Mesenchymal stem cell (in vitro differentiated cells and primary cell): ENCODE results near the gene LRP4. TPM values are rescaled to one million over a fixed set of nuclear protein-coding genes. Genes with fewer than 3 reads are reported as not detected.

Source experiments
- DNase-seq: peaks from one replicate; pipeline ENCODE4 v3.0.0-alpha.2; 2013
- H2AFZ ChIP-seq: one replicate; pipeline ENCODE4 v1.6.1; 2013; ENCODE audit warnings: low read depth, mild to moderate bottlenecking, control low read depth, inconsistent platforms, low read length, moderate library complexity
- H2AK5ac ChIP-seq: 2 replicates; pipeline ENCODE4 v1.6.1; 2013; ENCODE audit warnings: low read length, moderate library complexity, mild to moderate bottlenecking, inconsistent platforms; ENCODE audit not compliant: severe bottlenecking
- H2BK120ac ChIP-seq: one replicate; pipeline ENCODE4 v1.6.1; 2013; ENCODE audit warnings: low read depth, mild to moderate bottlenecking, inconsistent platforms, low read length, moderate library complexity
- H2BK12ac ChIP-seq, 2 experiments: one replicate each; pipeline ENCODE4 v1.6.1; 2013; ENCODE audit warnings: inconsistent platforms in 2 of 2, low read length in 2 of 2, mild to moderate bottlenecking in 2 of 2, moderate library complexity in 2 of 2, control low read depth in 1 of 2
- H2BK15ac ChIP-seq: one replicate; pipeline ENCODE4 v1.6.1; 2013; ENCODE audit warnings: mild to moderate bottlenecking, low read depth, inconsistent platforms; ENCODE audit not compliant: poor library complexity, severe bottlenecking
- H2BK5ac ChIP-seq: 2 replicates; pipeline ENCODE4 v1.6.1; 2013; ENCODE audit warnings: low read depth, mild to moderate bottlenecking, low read length, control low read depth, inconsistent platforms; ENCODE audit not compliant: poor library complexity, severe bottlenecking
- H3K14ac ChIP-seq, 2 experiments: one replicate each; pipeline ENCODE4 v1.6.1; 2013; ENCODE audit warnings: inconsistent platforms in 2 of 2, low read length in 2 of 2, control low read depth in 1 of 2, mild to moderate bottlenecking in 1 of 2, moderate library complexity in 1 of 2
- H3K18ac ChIP-seq, 2 experiments: one replicate each; pipeline ENCODE4 v1.6.1; 2013; ENCODE audit warnings: inconsistent platforms in 2 of 2, low read length in 2 of 2, control low read depth in 1 of 2, low read depth in 1 of 2, mild to moderate bottlenecking in 1 of 2
- H3K23ac ChIP-seq, 2 experiments: one replicate each; pipeline ENCODE4 v1.6.1; 2013; ENCODE audit warnings: inconsistent platforms in 2 of 2, low read length in 2 of 2, mild to moderate bottlenecking in 2 of 2, moderate library complexity in 2 of 2, control low read depth in 1 of 2
- H3K27ac ChIP-seq: 2 replicates; pipeline ENCODE4 v1.5.1; 2013; ENCODE audit warnings: mild to moderate bottlenecking, moderate library complexity, low read length, control low read depth, inconsistent platforms; ENCODE audit not compliant: poor library complexity, severe bottlenecking
- H3K27me3 ChIP-seq, 2 experiments: 2 replicates each; pipeline versions ENCODE4 v1.6.1 to v1.7.0; 2013; ENCODE audit warnings: low read length in 2 of 2, mild to moderate bottlenecking in 2 of 2, moderate library complexity in 2 of 2, control low read depth in 1 of 2, inconsistent platforms in 1 of 2; ENCODE audit not compliant: control insufficient read depth in 1 of 2, insufficient read depth in 1 of 2
- H3K36me3 ChIP-seq, 2 experiments: 2 replicates each; pipeline versions ENCODE4 v1.6.1 to v1.7.0; 2013; ENCODE audit warnings: low read length in 2 of 2, control low read depth in 1 of 2, inconsistent platforms in 1 of 2, low read depth in 1 of 2, mild to moderate bottlenecking in 1 of 2; ENCODE audit not compliant: insufficient read depth in 2 of 2, control insufficient read depth in 1 of 2
- H3K4ac ChIP-seq, 2 experiments: one replicate each; pipeline ENCODE4 v1.6.1; 2013; ENCODE audit warnings: inconsistent platforms in 2 of 2, low read length in 2 of 2, mild to moderate bottlenecking in 2 of 2, moderate library complexity in 2 of 2, control low read depth in 1 of 2, low read depth in 1 of 2
- H3K4me1 ChIP-seq: 2 replicates; pipeline ENCODE4 v1.6.1; 2013; ENCODE audit warnings: low read depth, low read length, control low read depth; ENCODE audit not compliant: control insufficient read depth, insufficient read depth
- H3K4me2 ChIP-seq: 2 replicates; pipeline ENCODE4 v1.6.1; 2013; ENCODE audit warnings: low read length, mild to moderate bottlenecking, inconsistent platforms; ENCODE audit not compliant: poor library complexity, severe bottlenecking
- H3K4me3 ChIP-seq, 2 experiments: 2 replicates each; pipeline versions ENCODE4 v1.5.1 to v1.7.0; 2013; ENCODE audit warnings: low read length in 2 of 2, mild to moderate bottlenecking in 2 of 2, control low read depth in 1 of 2, low read depth in 1 of 2; ENCODE audit not compliant: insufficient read depth in 1 of 2
- H3K79me1 ChIP-seq: replicated peaks from 2 replicates; pipeline ENCODE4 v1.6.1; 2013; ENCODE audit warnings: mild to moderate bottlenecking, control low read depth, low read length, inconsistent platforms; ENCODE audit not compliant: poor library complexity, severe bottlenecking
- H3K9ac ChIP-seq: 2 replicates; pipeline ENCODE4 v1.7.0; 2013; ENCODE audit warnings: mild to moderate bottlenecking, low read length, moderate library complexity
- H3K9me3 ChIP-seq: 2 replicates; pipeline ENCODE4 v1.7.0; 2013; ENCODE audit warnings: mild to moderate bottlenecking, low read length; ENCODE audit not compliant: control insufficient read depth
- H4K8ac ChIP-seq: one replicate; pipeline ENCODE4 v1.6.1; 2013; ENCODE audit warnings: inconsistent platforms, mild to moderate bottlenecking, low read length, moderate library complexity
- H4K91ac ChIP-seq: one replicate; pipeline ENCODE4 v1.6.1; 2013; ENCODE audit warnings: mild to moderate bottlenecking, low read length, inconsistent platforms
- WGBS: methylation state at CpG from one replicate; pipeline ENCODE4 v1.1.7; 2013; ENCODE audit warnings: mixed read lengths; 5-methylcytosine and 5-hydroxymethylcytosine counted together
- polyA plus RNA-seq, 2 experiments: library from polyadenylated mRNA; stranded (reverse); fragments of 200-250 nt; gene quantifications; one replicate each; pipeline ENCODE4 v1.2.3, GENCODE V29; 2013

LRP4 gene, protein sequence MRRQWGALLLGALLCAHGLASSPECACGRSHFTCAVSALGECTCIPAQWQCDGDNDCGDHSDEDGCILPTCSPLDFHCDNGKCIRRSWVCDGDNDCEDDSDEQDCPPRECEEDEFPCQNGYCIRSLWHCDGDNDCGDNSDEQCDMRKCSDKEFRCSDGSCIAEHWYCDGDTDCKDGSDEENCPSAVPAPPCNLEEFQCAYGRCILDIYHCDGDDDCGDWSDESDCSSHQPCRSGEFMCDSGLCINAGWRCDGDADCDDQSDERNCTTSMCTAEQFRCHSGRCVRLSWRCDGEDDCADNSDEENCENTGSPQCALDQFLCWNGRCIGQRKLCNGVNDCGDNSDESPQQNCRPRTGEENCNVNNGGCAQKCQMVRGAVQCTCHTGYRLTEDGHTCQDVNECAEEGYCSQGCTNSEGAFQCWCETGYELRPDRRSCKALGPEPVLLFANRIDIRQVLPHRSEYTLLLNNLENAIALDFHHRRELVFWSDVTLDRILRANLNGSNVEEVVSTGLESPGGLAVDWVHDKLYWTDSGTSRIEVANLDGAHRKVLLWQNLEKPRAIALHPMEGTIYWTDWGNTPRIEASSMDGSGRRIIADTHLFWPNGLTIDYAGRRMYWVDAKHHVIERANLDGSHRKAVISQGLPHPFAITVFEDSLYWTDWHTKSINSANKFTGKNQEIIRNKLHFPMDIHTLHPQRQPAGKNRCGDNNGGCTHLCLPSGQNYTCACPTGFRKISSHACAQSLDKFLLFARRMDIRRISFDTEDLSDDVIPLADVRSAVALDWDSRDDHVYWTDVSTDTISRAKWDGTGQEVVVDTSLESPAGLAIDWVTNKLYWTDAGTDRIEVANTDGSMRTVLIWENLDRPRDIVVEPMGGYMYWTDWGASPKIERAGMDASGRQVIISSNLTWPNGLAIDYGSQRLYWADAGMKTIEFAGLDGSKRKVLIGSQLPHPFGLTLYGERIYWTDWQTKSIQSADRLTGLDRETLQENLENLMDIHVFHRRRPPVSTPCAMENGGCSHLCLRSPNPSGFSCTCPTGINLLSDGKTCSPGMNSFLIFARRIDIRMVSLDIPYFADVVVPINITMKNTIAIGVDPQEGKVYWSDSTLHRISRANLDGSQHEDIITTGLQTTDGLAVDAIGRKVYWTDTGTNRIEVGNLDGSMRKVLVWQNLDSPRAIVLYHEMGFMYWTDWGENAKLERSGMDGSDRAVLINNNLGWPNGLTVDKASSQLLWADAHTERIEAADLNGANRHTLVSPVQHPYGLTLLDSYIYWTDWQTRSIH (N-terminal part only)
- polyA plus RNA-seq (2013, experiment 1 of 2): 25.1 TPM
- polyA plus RNA-seq (2013, experiment 2 of 2): 23.9 TPM

DNA sequence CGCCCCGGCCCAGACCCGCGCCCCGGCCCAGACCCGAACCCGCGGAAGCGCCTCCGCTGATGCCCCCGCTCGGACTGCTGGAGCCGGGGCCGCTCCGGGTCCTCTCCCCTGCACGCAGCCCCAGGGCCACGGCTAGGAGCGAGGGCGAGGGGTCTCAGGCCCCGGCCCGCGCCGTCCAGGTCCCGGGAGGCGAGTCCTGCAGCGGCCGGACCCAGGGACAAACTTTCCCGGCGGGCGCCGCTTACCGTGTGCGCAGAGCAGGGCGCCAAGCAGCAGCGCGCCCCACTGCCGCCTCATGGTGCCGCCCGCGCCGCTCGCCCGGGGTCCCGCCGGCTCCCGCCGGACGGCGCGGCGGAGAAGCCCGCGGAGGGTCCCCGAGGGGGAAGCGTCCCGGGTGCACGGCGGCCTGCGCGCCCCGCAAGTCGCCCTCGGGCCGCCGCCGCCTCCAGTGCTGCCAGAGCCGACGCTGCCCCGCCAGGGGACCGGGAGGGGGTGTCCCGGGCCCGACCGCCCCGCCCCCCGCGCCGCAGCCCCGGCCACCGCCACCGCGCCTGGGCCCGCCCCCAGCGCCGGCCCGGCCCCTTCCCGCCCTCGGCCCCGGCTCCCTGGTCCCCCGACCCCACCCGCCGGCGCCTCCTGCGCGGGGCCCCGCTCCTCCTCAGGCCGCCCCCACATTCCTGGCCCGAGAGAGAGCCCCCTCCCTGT lies at the start of gene LRP4:
Gene LRP4, minus strand, starts transcription at position 468 of the 705 bp plus-strand sequence. Its CDS starts 171 bp downstream, at position 297.
- no peaks in the 10 kb centered on the region for H3K9me3 ChIP-seq
- H3K79me1 ChIP-seq: peaks cover 3% of the 10 kb centered on the region
- peak within 1 kb of the TSS; percentile 90 for H2BK120ac ChIP-seq
- peak; percentile 57 for DNase-seq
- H2BK12ac ChIP-seq: peak within 1 kb of the TSS; percentile 69 to 82
- peaks cover 23% of the 10 kb centered on the region for H3K4me1 ChIP-seq
- peak within 1 kb of the TSS; percentile 97 for H2BK15ac ChIP-seq
- H3K4me3 ChIP-seq: peak within 1 kb of the TSS; percentile 77 to 79
- peak within 1 kb of the TSS; percentile 50 to 80 for H3K18ac ChIP-seq
- WGBS: 1% methylated on average over 72 of the region's 97 CpGs
- H3K4me2 ChIP-seq: peak within 1 kb of the TSS; percentile 77
- H3K27ac ChIP-seq: no peak within 1 kb of the TSS
- H3K14ac ChIP-seq: peak within 1 kb of the TSS in 1 of 2 experiments; percentile 63
- no peak within 1 kb of the TSS for H4K91ac ChIP-seq
- peak within 1 kb of the TSS; percentile 76 to 80 for H3K4ac ChIP-seq
- peak within 1 kb of the TSS; percentile 84 for H3K9ac ChIP-seq
- H4K8ac ChIP-seq: peak within 1 kb of the TSS; percentile 66
- no peaks in the 10 kb centered on the region for H3K27me3 ChIP-seq
- H3K36me3 ChIP-seq: no peaks in the 10 kb centered on the region
- peak within 1 kb of the TSS; percentile 69 for H2AFZ ChIP-seq
- H3K23ac ChIP-seq: no peak within 1 kb of the TSS
- H2BK5ac ChIP-seq: no peak within 1 kb of the TSS
- H2AK5ac ChIP-seq: no peak within 1 kb of the TSS

DNA sequence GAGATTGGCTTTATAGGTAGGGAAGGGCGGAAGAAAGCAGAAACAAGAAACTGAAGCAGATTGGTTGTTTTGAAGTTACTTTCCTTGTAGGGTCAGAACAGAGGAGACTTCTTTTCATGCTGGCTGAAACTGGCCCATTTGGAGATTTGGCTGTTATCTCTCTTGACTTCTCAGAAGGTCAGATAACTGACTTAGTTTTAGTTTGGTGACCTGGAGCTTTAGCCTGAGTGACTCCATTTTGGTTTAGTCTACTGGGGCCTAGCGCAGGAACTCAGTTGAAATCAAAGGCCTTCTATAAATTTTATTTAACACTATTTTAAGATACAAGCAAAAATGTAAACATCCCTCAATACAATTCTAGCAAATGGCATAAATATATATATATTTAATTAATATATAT lies 49.6 kb upstream of the LRP4 start:
- H4K91ac ChIP-seq: no peak overlapping the region

DNA sequence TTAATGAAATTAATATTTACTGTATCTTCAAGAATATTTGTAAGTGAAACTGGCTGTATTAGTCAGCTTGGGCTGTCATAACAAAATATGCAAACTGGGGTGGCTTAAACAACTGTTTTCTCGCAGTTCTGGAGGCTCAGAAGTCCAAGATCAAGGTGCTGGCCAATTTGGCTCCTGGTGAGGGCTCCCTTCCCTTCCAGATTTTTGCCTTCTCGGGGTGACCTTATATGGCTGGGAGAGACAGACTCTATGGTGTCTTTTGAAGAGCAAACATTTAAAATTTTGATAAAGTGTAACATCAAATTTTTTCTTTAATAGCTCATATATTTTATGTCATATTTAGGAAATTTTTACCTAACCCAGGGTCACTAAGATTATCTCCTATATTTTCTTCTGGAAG lies 48.4 kb upstream of the LRP4 start:
- H3K18ac ChIP-seq: peak overlapping the region in 1 of 2 experiments; percentile 34
- H2BK5ac ChIP-seq: no peak overlapping the region
- 100% methylated on average over 1 of the region's 2 CpGs for WGBS
- H3K23ac ChIP-seq: no peak overlapping the region
- no peak overlapping the region for H3K9ac ChIP-seq
- H3K4me1 ChIP-seq: no peaks in the 10 kb centered on the region
- no peak overlapping the region for H3K4me3 ChIP-seq
- no peaks in the 10 kb centered on the region for H3K27me3 ChIP-seq
- peaks cover 16% of the 10 kb centered on the region for H3K79me1 ChIP-seq
- H3K36me3 ChIP-seq: no peaks in the 10 kb centered on the region
- no peak overlapping the region for H3K4ac ChIP-seq
- no peak for DNase-seq
- no peak overlapping the region for H2BK15ac ChIP-seq
- H2BK12ac ChIP-seq: no peak overlapping the region
- no peak overlapping the region for H3K14ac ChIP-seq
- H2AFZ ChIP-seq: no peak overlapping the region
- H3K4me2 ChIP-seq: no peak overlapping the region
- H2BK120ac ChIP-seq: no peak overlapping the region
- no peaks in the 10 kb centered on the region for H3K9me3 ChIP-seq
- H2AK5ac ChIP-seq: no peak overlapping the region
- no peak overlapping the region for H4K8ac ChIP-seq
- H3K27ac ChIP-seq: no peak overlapping the region
- no peak overlapping the region for H4K91ac ChIP-seq

More for the DNA sequence above, 49.6 kb upstream of the LRP4 start:
- Histone ChIP-seq H3K23ac (no peak overlapping the region), H3K9ac (no peak overlapping the region), H3K79me1 (peaks cover 17% of the 10 kb centered on the region), H3K14ac (no peak overlapping the region), H2BK15ac (no peak overlapping the region), H3K9me3 (no peaks in the 10 kb centered on the region), H3K4me2 (no peak overlapping the region), H4K8ac (no peak overlapping the region), H2BK5ac (no peak overlapping the region), H3K4me1 (no peaks in the 10 kb centered on the region), H3K27me3 (no peaks in the 10 kb centered on the region), H2BK120ac (no peak overlapping the region), H2BK12ac (no peak overlapping the region), H2AK5ac (no peak overlapping the region), H3K4ac (no peak overlapping the region), H3K36me3 (no peaks in the 10 kb centered on the region), H2AFZ (no peak overlapping the region), H3K27ac (no peak overlapping the region), H3K18ac (no peak overlapping the region), H3K4me3 (no peak overlapping the region)
- DNase-seq: no peak
- WGBS: 95% methylated on average over 1 of the region's 2 CpGs
